Memory B cell (primary cell): ENCODE results near the gene MAGI2.
"Not testable (repeated sequence)": the region's sequence is repeated elsewhere in the genome, so short reads cannot be mapped to it uniquely, and the experiment has no call there.

Experiments
- ATAC-seq: fragments of 150-1000 bp; cut with Tn5 transposase; 2 replicates; pipeline ENCODE4 v1.10.0; 2021; ENCODE audit warnings: low read depth, mild to moderate bottlenecking, moderate library complexity
- DNase-seq, 2 donors: peaks; one replicate each; pipeline ENCODE4 v3.0.0; 2022; ENCODE audit warnings: low spot score in 2 of 2
- H3K27ac Mint-ChIP-seq: one replicate; pipeline ENCODE4 v1.8.0; 2022; ENCODE audit warnings: mild to moderate bottlenecking, moderate library complexity, mixed read lengths
- H3K27me3 Mint-ChIP-seq: one replicate; pipeline ENCODE4 v1.8.0; 2022; ENCODE audit warnings: mixed read lengths
- H3K36me3 Mint-ChIP-seq: one replicate; pipeline ENCODE4 v1.8.0; 2022; ENCODE audit warnings: mild to moderate bottlenecking, mixed read lengths
- H3K4me1 Mint-ChIP-seq: one replicate; pipeline ENCODE4 v1.8.0; 2022; ENCODE audit warnings: mixed read lengths
- H3K4me3 Mint-ChIP-seq: one replicate; pipeline ENCODE4 v1.8.0; 2022; ENCODE audit warnings: mild to moderate bottlenecking, moderate library complexity, mixed read lengths
- H3K9me3 Mint-ChIP-seq: one replicate; pipeline ENCODE4 v1.8.0; 2022; ENCODE audit warnings: mixed read lengths

The MAGI2 gene

GRCh38 chr7:79008786-79009185, 444.7 kb downstream of the MAGI2 start:
- Mint-ChIP-seq H3K9me3 (peaks cover 5% of the 10 kb centered on the region), H3K4me1 (no peaks in the 10 kb centered on the region), H3K27ac (no peak overlapping the region), H3K36me3 (no peaks in the 10 kb centered on the region), H3K4me3 (no peak overlapping the region), H3K27me3 (no peaks in the 10 kb centered on the region)
- no peak for ATAC-seq
- no peak for DNase-seq

DNA sequence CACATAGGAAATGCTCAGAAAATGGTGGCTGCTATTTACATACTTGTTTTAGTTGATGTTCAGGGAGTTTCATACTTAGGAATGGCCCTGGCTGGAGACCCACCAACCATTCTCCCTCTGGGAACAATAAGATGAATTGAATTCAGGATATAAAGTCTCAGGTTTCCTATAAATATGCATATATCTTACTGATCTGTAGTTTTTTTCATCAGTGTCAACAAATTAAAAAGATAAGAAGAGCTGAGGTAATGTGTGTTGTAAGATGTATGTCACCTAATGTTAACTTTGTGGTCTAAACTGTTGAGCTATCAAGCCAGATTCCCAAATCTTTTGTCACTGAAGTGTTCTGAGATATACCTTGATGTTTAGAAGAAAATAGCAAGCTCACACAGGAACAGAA, 457.5 kb downstream of the MAGI2 start:
- Mint-ChIP-seq H3K9me3 (no peaks in the 10 kb centered on the region), H3K4me3 (no peak overlapping the region), H3K27me3 (no peaks in the 10 kb centered on the region), H3K27ac (no peak overlapping the region), H3K36me3 (no peaks in the 10 kb centered on the region), H3K4me1 (no peaks in the 10 kb centered on the region)
- no peak for ATAC-seq
- no peak for DNase-seq

- ATAC-seq (no peak), DNase-seq (no peak)
- Mint-ChIP-seq H3K4me3 (no peak overlapping the region), H3K4me1 (no peaks in the 10 kb centered on the region), H3K36me3 (no peaks in the 10 kb centered on the region), H3K27me3 (no peaks in the 10 kb centered on the region), H3K9me3 (no peaks in the 10 kb centered on the region), H3K27ac (no peak overlapping the region)
These were observed 460.1 kb downstream of the MAGI2 start for GRCh38 chr7:78993341-78993740.

DNA sequence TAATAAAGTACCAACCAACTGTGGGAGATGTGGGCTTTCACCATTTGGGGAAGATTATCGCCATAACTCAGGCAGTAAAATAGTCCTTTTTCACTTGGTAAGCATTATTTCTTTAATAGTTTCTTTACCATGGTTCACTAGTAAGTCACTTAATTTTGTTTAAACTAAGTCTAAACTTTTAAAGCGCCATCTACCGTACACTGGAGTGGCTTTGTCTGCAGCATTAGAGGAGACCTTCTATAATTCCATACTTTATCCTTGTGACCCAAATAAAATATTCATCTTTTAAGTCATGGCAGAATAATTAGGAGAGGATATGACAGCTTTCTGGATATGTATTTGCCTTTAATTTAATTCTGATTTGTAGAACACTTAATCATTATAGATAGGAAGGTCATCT, 468.0 kb downstream of the MAGI2 start:
- H3K4me3 Mint-ChIP-seq = no peak overlapping the region
- H3K9me3 Mint-ChIP-seq = peaks cover 2% of the 10 kb centered on the region
- no peaks in the 10 kb centered on the region for H3K27me3 Mint-ChIP-seq
- no peak overlapping the region for H3K27ac Mint-ChIP-seq
- DNase-seq (no peak), ATAC-seq (no peak)
- H3K4me1 Mint-ChIP-seq = no peaks in the 10 kb centered on the region
- H3K36me3 Mint-ChIP-seq = no peaks in the 10 kb centered on the region

DNA sequence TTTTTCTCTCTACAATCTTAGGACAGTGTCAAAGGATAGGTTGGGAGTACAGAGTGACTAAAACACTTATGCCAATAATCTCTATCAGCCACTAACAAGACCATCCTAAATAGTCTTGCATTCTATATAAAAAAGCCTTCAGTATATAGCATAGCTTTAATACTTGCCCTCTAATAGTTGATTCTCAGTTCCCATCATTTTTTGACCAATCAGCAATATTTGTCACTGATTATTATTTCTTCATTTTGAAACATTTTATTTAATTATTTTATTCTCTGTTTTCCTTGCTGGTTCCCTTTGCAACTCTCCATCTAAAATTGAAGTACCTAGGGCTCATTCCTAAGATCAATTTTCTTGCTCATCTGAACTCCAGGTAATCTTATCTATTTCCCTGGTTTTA, 470.0 kb downstream of the MAGI2 start:
- no peaks in the 10 kb centered on the region for H3K27me3 Mint-ChIP-seq
- H3K9me3 Mint-ChIP-seq = peaks cover 3% of the 10 kb centered on the region
- no peak overlapping the region for H3K4me3 Mint-ChIP-seq
- H3K4me1 Mint-ChIP-seq = no peaks in the 10 kb centered on the region
- no peaks in the 10 kb centered on the region for H3K36me3 Mint-ChIP-seq
- H3K27ac Mint-ChIP-seq = no peak overlapping the region
- DNase-seq = no peak
- ATAC-seq = no peak

GRCh38 chr7:78970440-78970916, 483.0 kb downstream of the MAGI2 start:
- H3K36me3 Mint-ChIP-seq = no peaks in the 10 kb centered on the region
- H3K9me3 Mint-ChIP-seq = peaks cover 5% of the 10 kb centered on the region
- no peaks in the 10 kb centered on the region for H3K4me1 Mint-ChIP-seq
- no peak overlapping the region for H3K4me3 Mint-ChIP-seq
- no peaks in the 10 kb centered on the region for H3K27me3 Mint-ChIP-seq
- no peak for DNase-seq
- H3K27ac Mint-ChIP-seq = no peak overlapping the region
- ATAC-seq = no peak

DNA sequence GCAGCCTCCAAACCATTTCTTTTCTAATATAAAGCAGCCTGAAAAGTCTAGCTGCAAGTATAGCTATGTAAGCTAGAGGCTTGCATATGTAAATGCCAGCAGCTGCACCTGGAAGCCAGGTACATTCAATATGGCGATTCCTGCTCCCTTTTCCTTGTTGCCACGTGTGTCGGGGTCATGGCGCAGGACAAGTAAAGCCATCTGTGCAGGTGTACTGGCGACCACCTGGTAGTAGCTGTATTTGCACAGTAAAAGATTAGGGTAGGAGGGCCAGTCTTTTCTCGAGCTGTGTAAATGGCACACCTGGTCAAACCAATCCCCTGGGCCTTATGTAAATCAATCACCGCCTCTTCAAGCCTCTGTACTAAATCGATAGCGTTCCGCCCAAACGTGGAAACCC, 484.5 kb downstream of the MAGI2 start:
- H3K27ac Mint-ChIP-seq = no peak overlapping the region
- H3K9me3 Mint-ChIP-seq = peaks cover 5% of the 10 kb centered on the region
- H3K36me3 Mint-ChIP-seq = no peaks in the 10 kb centered on the region
- no peak for DNase-seq
- H3K4me1 Mint-ChIP-seq = no peaks in the 10 kb centered on the region
- no peak for ATAC-seq
- no peak overlapping the region for H3K4me3 Mint-ChIP-seq
- no peaks in the 10 kb centered on the region for H3K27me3 Mint-ChIP-seq

DNA sequence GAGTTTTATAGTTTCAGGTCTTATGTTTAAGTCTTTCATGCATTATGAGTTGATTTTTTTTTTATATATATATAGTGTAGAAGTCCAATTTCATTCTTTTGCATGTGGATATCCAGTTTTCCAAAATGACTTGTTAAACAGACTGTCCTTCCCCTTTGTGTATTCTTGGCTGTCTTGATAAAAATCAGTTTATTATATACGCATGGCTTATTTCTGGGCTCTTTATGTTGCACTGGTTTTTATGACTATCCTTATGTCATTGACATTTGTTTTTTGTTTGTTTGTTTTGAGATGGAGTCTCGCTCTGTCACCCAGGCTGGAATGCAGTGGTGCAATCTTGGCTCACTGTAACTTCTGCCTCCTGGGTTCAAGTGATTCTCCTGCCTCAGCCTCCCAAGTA, 485.9 kb downstream of the MAGI2 start:
- H3K4me1 Mint-ChIP-seq, DNase-seq, H3K27me3 Mint-ChIP-seq, H3K4me3 Mint-ChIP-seq, ATAC-seq, H3K36me3 Mint-ChIP-seq, H3K9me3 Mint-ChIP-seq, H3K27ac Mint-ChIP-seq: not testable (repeated sequence)

DNA sequence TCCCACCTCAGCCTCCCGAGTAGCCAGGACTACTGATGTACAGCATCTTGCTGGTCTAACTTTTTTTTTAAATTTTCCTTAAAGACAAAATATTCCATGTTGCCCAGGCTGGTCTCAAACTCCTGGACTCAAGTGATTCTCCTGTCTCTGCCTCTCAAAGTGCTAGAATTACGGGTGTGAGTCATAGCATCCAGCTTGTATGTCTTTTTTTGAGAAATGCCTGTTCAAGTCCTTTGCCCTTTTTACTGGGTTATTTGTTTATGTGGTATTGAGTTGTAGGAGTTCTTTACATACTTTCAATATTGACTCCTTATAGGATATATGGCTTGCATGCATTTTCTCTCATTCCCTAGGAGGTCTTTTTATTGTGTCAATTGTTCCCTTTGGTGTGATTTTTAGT, 486.4 kb downstream of the MAGI2 start:
- Mint-ChIP-seq H3K27ac (no peak overlapping the region), H3K27me3 (no peaks in the 10 kb centered on the region), H3K4me1 (no peaks in the 10 kb centered on the region), H3K4me3 (no peak overlapping the region), H3K9me3 (peaks cover 5% of the 10 kb centered on the region), H3K36me3 (no peaks in the 10 kb centered on the region)
- no peak for DNase-seq
- no peak for ATAC-seq

DNA sequence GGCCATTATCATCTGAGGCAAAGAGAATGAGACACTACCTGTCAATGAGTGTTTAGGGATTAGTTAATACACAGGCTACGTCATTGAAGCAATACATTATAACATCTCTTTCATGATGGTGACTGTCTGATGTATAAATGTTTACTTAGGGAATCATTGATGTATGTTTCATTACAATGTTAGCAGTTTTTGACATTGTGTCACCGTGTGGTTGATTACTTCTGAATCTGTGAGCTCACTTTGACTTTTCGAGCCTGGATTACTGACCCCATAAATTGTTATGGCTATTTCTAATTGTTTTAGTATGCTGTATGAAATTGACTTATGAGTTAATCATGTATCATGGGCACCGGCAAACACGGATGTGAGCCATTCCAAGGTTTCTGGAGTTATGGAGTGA, 494.0 kb downstream of the MAGI2 start:
- no peaks in the 10 kb centered on the region for H3K4me1 Mint-ChIP-seq
- no peak overlapping the region for H3K27ac Mint-ChIP-seq
- H3K27me3 Mint-ChIP-seq = no peaks in the 10 kb centered on the region
- H3K4me3 Mint-ChIP-seq = no peak overlapping the region
- ATAC-seq = no peak
- no peak for DNase-seq
- no peaks in the 10 kb centered on the region for H3K9me3 Mint-ChIP-seq
- no peaks in the 10 kb centered on the region for H3K36me3 Mint-ChIP-seq

- Mint-ChIP-seq H3K27me3 (no peaks in the 10 kb centered on the region), H3K4me3 (no peak overlapping the region), H3K36me3 (no peaks in the 10 kb centered on the region), H3K4me1 (no peaks in the 10 kb centered on the region), H3K27ac (no peak overlapping the region), H3K9me3 (no peaks in the 10 kb centered on the region)
- no peak for DNase-seq
- ATAC-seq = no peak
These were observed 498.1 kb downstream of the MAGI2 start for GRCh38 chr7:78955329-78955728.

DNA sequence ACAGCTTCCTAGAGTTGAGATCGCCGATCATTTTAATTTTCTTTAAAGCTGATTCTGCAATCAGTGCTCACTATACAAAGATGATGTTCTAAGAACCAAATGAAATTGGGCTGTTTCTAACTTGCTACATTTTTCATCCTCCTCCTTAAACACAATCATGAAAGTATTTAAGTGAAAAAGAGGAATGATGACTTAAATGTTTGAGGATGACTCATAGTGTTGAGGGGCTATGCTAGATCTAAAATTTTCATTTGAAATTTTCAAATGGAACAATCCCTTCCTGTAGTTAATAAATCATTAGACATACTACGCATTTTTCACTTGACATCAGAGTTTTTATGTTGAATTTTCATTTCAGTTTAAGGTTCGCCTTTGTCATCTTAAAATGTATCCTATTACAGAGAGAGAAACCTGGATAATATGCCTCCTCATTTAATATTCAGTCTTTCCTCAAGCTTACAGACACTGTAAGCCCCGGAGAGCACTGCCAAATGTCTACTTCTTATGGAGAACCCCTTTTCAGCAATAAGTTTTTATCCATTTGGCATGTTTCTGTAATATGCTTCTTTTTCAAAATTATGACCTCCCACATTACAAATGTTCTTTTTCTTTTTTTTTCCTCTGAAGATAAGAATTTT, 499.6 kb downstream of the MAGI2 start:
- no peak for DNase-seq
- H3K4me1 Mint-ChIP-seq = no peaks in the 10 kb centered on the region
- H3K36me3 Mint-ChIP-seq = no peaks in the 10 kb centered on the region
- no peak overlapping the region for H3K4me3 Mint-ChIP-seq
- H3K27me3 Mint-ChIP-seq = no peaks in the 10 kb centered on the region
- H3K27ac Mint-ChIP-seq = no peak overlapping the region
- ATAC-seq = no peak
- peaks cover 2% of the 10 kb centered on the region for H3K9me3 Mint-ChIP-seq

- no peaks in the 10 kb centered on the region for H3K36me3 Mint-ChIP-seq
- H3K4me3 Mint-ChIP-seq = no peak overlapping the region
- no peak overlapping the region for H3K27ac Mint-ChIP-seq
- H3K27me3 Mint-ChIP-seq = no peaks in the 10 kb centered on the region
- H3K4me1 Mint-ChIP-seq = no peaks in the 10 kb centered on the region
- DNase-seq = no peak
- ATAC-seq = no peak
- peaks cover 2% of the 10 kb centered on the region for H3K9me3 Mint-ChIP-seq
These were observed 500.4 kb downstream of the MAGI2 start for GRCh38 chr7:78953090-78953489.

- no peak overlapping the region for H3K4me3 Mint-ChIP-seq
- H3K4me1 Mint-ChIP-seq = no peaks in the 10 kb centered on the region
- DNase-seq = no peak
- peaks cover 6% of the 10 kb centered on the region for H3K9me3 Mint-ChIP-seq
- H3K27ac Mint-ChIP-seq = no peak overlapping the region
- ATAC-seq = no peak
- no peaks in the 10 kb centered on the region for H3K36me3 Mint-ChIP-seq
- H3K27me3 Mint-ChIP-seq = no peaks in the 10 kb centered on the region
These were observed 513.8 kb downstream of the MAGI2 start for GRCh38 chr7:78939669-78940068.

DNA sequence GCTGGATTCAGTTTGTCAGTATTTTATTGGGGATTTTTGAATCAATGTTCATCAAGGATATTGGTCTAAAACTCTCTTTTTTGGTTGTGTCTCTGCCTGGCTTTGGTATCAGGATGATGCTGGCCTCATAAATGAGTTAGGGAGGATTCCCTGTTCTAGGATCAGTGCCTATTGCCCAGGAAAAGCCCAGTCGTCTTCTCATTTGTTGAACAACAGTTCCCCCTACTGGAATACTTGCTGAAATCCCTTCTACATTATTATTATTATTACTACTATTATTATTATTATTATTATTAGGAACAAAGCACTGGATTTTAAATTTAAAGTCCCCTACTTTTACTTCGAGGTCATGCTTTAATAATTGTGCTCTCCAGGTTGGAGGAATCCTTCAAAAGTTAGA, 528.9 kb downstream of the MAGI2 start:
- ATAC-seq = no peak
- H3K9me3 Mint-ChIP-seq = no peaks in the 10 kb centered on the region
- H3K4me3 Mint-ChIP-seq = no peak overlapping the region
- no peaks in the 10 kb centered on the region for H3K27me3 Mint-ChIP-seq
- no peak for DNase-seq
- no peaks in the 10 kb centered on the region for H3K4me1 Mint-ChIP-seq
- no peak overlapping the region for H3K27ac Mint-ChIP-seq
- no peaks in the 10 kb centered on the region for H3K36me3 Mint-ChIP-seq
